Calu3 (cell line): Measurements from ENCODE around the gene AMBRA1. TPM values are rescaled to one million over a fixed set of nuclear protein-coding genes. Genes with fewer than 3 reads are reported as not detected.

Source experiments
- BruUV-seq: library from RNA; stranded (reverse); fragments of 400-500 nt; replicated peaks from 2 replicates; lab custom pipeline; 2021; lab: Mats Ljungman, UMichigan
- CTCF ChIA-PET: fragments of 300-600 bp; sonication (Branson Sonifier 250); formaldehyde crosslinking; loops from one replicate; lab custom pipeline; 2022; ENCODE audit warnings: antibody characterized with exemption; lab: Charles Lee
- DNase-seq: peaks from one replicate; pipeline ENCODE4 v3.0.0; 2022
- H3K27ac Mint-ChIP-seq: one replicate; pipeline ENCODE4 v1.8.0; 2022; ENCODE audit warnings: mixed read lengths; ENCODE audit not compliant: unreplicated experiment
- H3K27me3 Mint-ChIP-seq: one replicate; pipeline ENCODE4 v1.8.0; 2022; ENCODE audit warnings: mixed read lengths; ENCODE audit not compliant: unreplicated experiment
- H3K36me3 Mint-ChIP-seq: one replicate; pipeline ENCODE4 v1.8.0; 2022; ENCODE audit warnings: mild to moderate bottlenecking, moderate library complexity, mixed read lengths; ENCODE audit not compliant: insufficient read depth, unreplicated experiment
- H3K4me1 Mint-ChIP-seq: one replicate; pipeline ENCODE4 v1.8.0; 2022; ENCODE audit warnings: mild to moderate bottlenecking, low read depth, mixed read lengths; ENCODE audit not compliant: unreplicated experiment
- H3K4me3 Mint-ChIP-seq: one replicate; pipeline ENCODE4 v1.8.0; 2022; ENCODE audit warnings: mild to moderate bottlenecking, low read depth, moderate library complexity, mixed read lengths; ENCODE audit not compliant: unreplicated experiment
- H3K9me3 Mint-ChIP-seq: one replicate; pipeline ENCODE4 v1.8.0; 2022; ENCODE audit warnings: low read depth, mixed read lengths; ENCODE audit not compliant: unreplicated experiment
- intact Hi-C: fragments of 100-400 bp; cut with micrococcal nuclease; formaldehyde crosslinking; loops from one replicate; pipeline ENCODE4 v1.10.0; 2022; ENCODE audit not compliant: unreplicated experiment
- total RNA-seq: library from RNA; stranded (reverse); gene quantifications from 2 replicates; pipeline ENCODE4 v1.2.3, GENCODE V29; 2022
- TF ChIP-seq, protein P1 (sequence below): fragments of 200-600 bp; IDR thresholded peaks from one replicate; pipeline ENCODE4 v1.8.0; 2022; ENCODE audit warnings: antibody characterized with exemption; ENCODE audit not compliant: unreplicated experiment

The AMBRA1 gene
- total RNA-seq, 1 experiment from 2014 or later: 35.0 TPM

DNA sequence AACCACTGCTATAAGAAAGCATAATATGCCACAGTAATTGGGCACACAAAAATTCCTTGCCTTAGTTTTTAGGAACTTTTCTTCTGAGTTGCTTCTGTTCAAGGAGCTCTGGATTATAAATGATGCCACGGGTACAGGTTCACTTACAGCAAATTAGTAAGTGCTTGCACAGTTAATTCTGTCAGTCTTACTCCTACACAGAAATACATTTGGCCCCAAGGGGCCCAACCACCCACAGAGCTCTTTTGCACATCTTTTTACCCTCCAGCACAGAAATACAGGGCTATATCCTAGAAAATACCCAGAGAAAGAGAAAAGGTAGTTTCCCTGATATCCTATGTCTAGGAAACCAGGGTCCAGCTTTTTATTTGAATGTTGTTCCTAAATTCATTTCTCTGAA, 115.6 kb downstream of the AMBRA1 start:
- DNase-seq: no peak
- intact Hi-C loops: no loop called here
- no peaks in the 10 kb centered on the region for H3K36me3 Mint-ChIP-seq
- no peak overlapping the region for H3K4me3 Mint-ChIP-seq
- TF ChIP-seq, protein P1, sequence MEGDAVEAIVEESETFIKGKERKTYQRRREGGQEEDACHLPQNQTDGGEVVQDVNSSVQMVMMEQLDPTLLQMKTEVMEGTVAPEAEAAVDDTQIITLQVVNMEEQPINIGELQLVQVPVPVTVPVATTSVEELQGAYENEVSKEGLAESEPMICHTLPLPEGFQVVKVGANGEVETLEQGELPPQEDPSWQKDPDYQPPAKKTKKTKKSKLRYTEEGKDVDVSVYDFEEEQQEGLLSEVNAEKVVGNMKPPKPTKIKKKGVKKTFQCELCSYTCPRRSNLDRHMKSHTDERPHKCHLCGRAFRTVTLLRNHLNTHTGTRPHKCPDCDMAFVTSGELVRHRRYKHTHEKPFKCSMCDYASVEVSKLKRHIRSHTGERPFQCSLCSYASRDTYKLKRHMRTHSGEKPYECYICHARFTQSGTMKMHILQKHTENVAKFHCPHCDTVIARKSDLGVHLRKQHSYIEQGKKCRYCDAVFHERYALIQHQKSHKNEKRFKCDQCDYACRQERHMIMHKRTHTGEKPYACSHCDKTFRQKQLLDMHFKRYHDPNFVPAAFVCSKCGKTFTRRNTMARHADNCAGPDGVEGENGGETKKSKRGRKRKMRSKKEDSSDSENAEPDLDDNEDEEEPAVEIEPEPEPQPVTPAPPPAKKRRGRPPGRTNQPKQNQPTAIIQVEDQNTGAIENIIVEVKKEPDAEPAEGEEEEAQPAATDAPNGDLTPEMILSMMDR: no peak
- peaks cover 15% of the 10 kb centered on the region for H3K4me1 Mint-ChIP-seq
- no peak overlapping the region for H3K27ac Mint-ChIP-seq
- CTCF ChIA-PET: no interaction called here
- no TSS peak for BruUV-seq
- H3K9me3 Mint-ChIP-seq: no peaks in the 10 kb centered on the region
- H3K27me3 Mint-ChIP-seq: no peaks in the 10 kb centered on the region

DNA sequence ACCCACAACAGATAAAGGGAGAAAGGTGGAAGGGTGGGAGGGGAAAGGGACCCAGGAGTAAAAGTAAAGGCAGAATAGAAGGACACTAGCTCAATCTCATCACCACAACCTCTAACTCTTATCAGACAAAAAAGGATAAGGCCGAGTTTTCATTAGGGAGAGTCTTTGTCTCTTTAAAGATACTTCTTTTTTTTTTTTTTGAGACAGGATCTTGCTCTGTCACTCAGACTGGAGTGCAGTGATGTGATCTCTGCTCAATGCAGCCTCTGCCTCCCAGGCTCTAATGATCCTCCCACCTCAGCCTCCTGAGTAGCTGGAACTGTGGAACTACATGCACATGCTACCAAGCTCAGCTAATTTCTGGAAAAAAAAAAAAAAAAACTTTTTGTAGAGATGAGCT, 116.7 kb downstream of the AMBRA1 start:
- H3K4me3 Mint-ChIP-seq: no peak overlapping the region
- intact Hi-C loops: no loop called here
- no peak for DNase-seq
- peaks cover 25% of the 10 kb centered on the region for H3K4me1 Mint-ChIP-seq
- H3K36me3 Mint-ChIP-seq: no peaks in the 10 kb centered on the region
- H3K9me3 Mint-ChIP-seq: no peaks in the 10 kb centered on the region
- H3K27me3 Mint-ChIP-seq: no peaks in the 10 kb centered on the region
- no TSS peak for BruUV-seq
- H3K27ac Mint-ChIP-seq: no peak overlapping the region
- CTCF ChIA-PET: interaction anchor here (0.6 kb wide), 2 partner anchors 65 to 122 kb away, joined by 3 to 4 read pairs; no protein-coding TSS in a partner anchor
- TF ChIP-seq, protein P1: no peak

DNA sequence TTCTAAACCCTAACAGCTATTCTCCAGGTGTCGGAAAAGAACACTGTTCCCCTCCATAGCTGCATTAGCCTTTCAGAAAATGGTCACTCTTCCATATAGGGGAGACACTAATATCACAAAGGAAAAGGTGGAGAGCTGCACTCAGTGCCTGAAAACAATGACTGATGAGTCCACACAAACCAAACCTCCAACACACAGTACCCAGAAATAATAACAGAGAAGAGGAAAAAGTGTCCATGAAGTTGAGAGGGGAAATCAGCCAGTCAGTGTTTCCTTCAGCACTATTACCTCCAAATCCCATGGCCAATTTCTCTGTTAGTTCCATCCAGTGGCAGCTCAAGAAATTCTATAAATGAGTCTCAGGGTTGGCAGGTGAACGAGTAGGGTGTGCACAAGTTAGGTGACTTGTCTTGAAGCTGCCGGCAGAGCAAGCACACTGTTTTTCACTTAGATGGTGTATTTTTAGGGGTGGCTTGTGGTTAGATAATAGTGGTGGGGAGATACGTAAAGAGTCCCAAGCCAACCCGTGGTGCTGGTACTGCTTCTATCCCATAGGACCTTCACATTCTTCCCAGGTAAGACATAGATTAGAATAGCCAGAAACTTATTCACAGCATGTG, 117.8 kb downstream of the AMBRA1 start:
- Mint-ChIP-seq H3K4me3 (no peak overlapping the region), H3K27ac (no peak overlapping the region), H3K36me3 (no peaks in the 10 kb centered on the region), H3K27me3 (no peaks in the 10 kb centered on the region), H3K9me3 (no peaks in the 10 kb centered on the region), H3K4me1 (peaks cover 29% of the 10 kb centered on the region)
- CTCF ChIA-PET: interaction anchor here (1.1 kb wide), 1 partner anchor 14 kb away, joined by 5 read pairs; no protein-coding TSS in a partner anchor
- DNase-seq: no peak
- TF ChIP-seq, protein P1: no peak
- no TSS peak for BruUV-seq
- intact Hi-C loops: no loop called here

DNA sequence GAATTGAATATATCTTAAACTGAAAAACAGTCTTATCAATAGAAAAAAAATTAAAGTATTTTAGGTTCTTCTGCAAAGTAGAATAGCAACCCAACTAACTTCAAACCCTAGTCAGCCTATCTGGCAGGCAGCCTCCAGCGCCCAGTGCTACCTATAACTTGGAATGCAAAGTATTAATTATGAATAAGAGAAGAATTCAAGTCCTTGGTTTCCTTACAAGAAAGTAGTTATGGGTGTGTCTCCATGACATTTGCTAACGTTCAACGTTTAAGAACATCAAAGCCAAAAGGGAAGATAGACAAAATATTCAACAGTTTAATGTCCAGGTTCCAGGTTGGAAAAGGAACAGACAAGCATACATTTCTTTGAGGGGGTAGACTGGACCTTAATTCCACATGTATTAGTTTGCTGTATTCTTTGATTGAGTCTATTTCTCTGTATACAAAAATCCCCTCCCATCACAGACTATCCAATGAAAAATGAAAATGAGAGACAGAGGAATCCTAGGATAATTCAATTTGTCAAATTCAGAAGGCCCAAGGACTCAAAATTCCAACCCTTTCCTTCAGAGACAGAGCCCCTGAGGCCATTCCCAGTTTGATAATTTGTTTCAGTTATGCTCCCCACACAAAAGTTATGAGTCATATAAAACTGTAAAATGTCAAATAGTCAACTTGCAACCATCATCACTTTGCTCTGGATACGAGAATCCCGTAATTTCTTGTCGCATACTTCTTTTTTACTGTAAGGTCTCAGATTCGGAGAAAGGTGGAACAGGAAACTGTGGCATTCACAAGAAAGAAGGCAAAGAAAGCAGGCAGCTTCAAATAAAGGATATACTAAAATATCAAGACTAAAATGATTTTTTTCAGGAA, 118.5 kb downstream of the AMBRA1 start:
- no peak for DNase-seq
- no peaks in the 10 kb centered on the region for H3K36me3 Mint-ChIP-seq
- intact Hi-C loops: no loop called here
- H3K27me3 Mint-ChIP-seq: no peaks in the 10 kb centered on the region
- no peaks in the 10 kb centered on the region for H3K9me3 Mint-ChIP-seq
- H3K4me1 Mint-ChIP-seq: peaks cover 36% of the 10 kb centered on the region
- TF ChIP-seq, protein P1: no peak
- H3K27ac Mint-ChIP-seq: no peak overlapping the region
- BruUV-seq: no TSS peak
- CTCF ChIA-PET: interaction anchor here (0.6 to 1.1 kb wide), 2 partner anchors 10 to 15 kb away, joined by 3 to 5 read pairs; no protein-coding TSS in a partner anchor
- no peak overlapping the region for H3K4me3 Mint-ChIP-seq
